GM13976 (cell line): ENCODE results near the gene MARK4.

ENCODE experiments used
- DNase-seq: peaks from one replicate; pipeline ENCODE4 v3.0.0; 2012; ENCODE audit warnings: low spot score
- in situ Hi-C: fragments of 300-500 bp; cut with MboI; formaldehyde crosslinking; loops from one replicate; pipeline ENCODE4 v1.12.0; 2022; ENCODE audit warnings: low sequenced_read_pairs, mixed read lengths, inconsistent platforms; ENCODE audit not compliant: unreplicated experiment
- TF ChIP-seq, protein P1 (sequence below): IDR thresholded peaks from 2 replicates; pipeline ENCODE4 v1.5.1; 2012; ENCODE audit warnings: borderline replicate concordance, mild to moderate bottlenecking; ENCODE audit not compliant: insufficient read depth; ENCODE audit errors: extremely low read depth, missing control alignments, control extremely low read depth

MARK4 gene

DNA sequence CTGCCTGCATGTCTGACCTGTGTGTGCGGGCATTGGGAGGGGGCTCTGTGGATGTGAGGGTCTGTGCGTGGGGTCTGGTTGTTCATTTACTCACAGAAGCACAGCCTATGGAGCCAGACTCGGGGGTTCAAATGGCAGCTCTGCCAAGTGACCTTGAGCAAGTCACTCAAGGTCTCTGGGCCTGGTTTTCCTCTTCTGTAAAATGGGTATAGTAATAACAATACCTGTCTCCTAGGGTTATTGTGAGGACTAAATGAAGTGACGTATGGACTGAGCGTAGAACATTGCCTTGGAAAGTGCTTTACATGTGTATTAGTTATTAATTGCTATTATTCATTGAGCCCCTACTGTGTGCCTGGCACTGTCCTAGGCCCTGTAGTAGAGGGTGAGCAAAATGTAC is 47.2 kb downstream of the MARK4 start:
- TF ChIP-seq, protein P1, sequence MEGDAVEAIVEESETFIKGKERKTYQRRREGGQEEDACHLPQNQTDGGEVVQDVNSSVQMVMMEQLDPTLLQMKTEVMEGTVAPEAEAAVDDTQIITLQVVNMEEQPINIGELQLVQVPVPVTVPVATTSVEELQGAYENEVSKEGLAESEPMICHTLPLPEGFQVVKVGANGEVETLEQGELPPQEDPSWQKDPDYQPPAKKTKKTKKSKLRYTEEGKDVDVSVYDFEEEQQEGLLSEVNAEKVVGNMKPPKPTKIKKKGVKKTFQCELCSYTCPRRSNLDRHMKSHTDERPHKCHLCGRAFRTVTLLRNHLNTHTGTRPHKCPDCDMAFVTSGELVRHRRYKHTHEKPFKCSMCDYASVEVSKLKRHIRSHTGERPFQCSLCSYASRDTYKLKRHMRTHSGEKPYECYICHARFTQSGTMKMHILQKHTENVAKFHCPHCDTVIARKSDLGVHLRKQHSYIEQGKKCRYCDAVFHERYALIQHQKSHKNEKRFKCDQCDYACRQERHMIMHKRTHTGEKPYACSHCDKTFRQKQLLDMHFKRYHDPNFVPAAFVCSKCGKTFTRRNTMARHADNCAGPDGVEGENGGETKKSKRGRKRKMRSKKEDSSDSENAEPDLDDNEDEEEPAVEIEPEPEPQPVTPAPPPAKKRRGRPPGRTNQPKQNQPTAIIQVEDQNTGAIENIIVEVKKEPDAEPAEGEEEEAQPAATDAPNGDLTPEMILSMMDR: no peak
- in situ Hi-C loops: no loop called here

DNA sequence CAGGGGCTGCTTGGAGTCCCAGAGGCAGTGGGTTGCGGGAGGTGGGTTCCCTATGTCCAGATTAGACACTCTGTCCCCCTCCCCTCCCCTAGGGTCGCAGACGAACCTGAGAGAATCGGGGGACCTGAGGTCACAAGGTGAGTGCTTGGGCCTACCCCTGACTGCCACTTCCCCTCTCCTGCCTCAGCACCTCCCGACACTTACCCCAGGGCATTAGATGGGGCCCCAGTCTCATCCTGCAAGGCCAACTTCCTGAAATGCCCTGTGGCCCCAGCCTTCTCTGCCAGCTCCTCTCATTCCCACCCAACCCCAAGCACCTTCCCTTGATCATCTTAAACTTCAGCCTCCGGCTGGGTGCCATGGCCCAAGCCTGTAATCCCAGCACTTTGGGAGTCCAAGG is 48.6 kb downstream of the MARK4 start:
- DNase-seq: no peak
- in situ Hi-C loops: no loop called here
- TF ChIP-seq, protein P1: no peak

More for the DNA sequence above, 47.2 kb downstream of the MARK4 start:
- DNase-seq: no peak

DNA sequence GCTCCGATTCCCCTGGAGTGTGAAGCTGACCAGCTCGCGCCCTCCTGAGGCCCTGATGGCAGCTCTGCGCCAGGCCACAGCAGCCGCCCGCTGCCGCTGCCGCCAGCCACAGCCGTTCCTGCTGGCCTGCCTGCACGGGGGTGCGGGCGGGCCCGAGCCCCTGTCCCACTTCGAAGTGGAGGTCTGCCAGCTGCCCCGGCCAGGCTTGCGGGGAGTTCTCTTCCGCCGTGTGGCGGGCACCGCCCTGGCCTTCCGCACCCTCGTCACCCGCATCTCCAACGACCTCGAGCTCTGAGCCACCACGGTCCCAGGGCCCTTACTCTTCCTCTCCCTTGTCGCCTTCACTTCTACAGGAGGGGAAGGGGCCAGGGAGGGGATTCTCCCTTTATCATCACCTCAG is 51.3 kb downstream of the MARK4 start:
- TF ChIP-seq, protein P1: no peak
- in situ Hi-C loops: no loop called here
- no peak for DNase-seq

DNA sequence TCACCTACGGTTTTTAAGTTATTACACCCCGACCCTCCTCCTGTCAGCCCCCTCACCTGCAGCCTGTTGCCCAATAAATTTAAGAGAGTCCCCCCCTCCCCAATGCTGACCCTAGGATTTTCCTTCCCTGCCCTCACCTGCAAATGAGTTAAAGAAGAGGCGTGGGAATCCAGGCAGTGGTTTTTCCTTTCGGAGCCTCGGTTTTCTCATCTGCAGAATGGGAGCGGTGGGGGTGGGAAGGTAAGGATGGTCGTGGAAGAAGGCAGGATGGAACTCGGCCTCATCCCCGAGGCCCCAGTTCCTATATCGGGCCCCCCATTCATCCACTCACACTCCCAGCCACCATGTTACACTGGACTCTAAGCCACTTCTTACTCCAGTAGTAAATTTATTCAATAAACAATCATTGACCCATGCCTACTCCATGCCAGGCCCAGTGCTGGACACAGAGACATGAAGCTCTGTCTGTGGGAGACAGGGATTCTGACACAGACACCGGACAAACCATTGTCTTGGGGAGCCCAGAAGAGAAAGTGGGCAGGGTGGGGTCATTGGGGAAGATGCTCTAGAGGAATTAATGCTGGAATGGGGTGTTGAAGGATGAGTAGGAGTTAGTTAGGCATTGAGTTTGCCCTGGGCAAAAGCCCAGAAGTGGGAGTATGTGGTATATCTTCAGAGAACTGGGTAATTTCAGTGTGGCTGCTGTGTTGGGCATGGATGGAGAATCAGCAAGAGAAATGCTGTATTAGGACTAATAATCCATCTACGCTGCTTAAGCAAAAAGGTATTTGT is 52.4 kb downstream of the MARK4 start:
- in situ Hi-C loops: no loop called here
- DNase-seq: no peak
- TF ChIP-seq, protein P1: no peak

DNA sequence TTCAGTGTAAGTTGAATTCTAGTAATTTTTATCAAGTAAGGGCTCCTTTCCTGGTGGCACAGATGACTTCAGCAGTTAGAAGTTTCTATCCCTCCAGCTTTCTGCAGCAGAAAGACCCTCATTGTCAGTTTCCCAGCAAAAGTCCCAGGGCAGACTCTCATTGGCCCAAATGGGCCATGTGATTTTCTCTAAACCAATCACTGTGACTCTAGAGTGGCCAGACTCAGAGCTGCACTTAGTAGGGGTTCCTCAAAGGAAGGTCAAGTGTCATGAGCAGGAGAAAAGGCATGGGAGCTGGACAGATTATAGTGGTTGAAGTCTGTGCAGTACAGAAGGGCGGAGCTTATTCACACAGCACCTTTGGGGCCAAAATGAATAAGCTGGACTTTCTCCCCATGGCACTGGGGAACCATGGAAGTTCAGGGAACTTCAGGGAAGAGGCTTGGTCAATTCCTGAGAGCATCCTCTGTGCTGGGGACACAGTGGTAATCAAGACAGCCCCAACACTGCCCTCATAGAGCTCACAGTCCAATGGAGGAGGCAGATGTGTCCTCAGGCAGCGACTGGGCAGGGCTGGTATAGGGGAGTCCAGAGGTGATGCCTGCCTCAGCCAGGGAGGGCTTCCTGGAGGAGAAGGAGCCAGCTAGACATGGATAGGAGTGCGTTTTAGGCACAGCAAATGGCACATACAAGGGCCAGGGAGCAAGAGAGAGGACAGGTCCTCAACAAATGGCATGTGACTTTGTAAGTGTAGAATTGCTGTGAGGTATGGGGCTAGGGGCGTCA is 53.3 kb downstream of the MARK4 start:
- DNase-seq: no peak
- in situ Hi-C loops: no loop called here
- TF ChIP-seq, protein P1: no peak

DNA sequence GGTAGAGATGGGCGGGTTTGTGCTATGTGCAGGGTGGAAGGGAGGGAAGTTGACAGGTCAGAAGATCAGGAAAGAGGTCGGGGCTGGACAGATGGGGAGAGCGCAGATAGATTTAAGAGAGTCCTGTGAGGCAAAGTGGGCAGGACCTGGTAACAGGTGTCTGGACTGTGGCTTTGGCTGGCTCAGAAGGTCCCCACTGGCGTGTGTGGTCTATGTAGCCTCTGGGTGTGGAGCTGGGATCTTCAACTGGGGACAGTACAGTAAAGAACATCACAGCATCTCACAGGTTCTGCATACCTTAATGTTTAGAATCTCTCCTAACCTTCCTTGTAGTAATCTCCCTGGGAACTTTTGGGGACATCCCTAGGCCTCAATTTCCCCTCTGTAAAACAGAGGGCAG is 53.9 kb downstream of the MARK4 start:
- DNase-seq: no peak
- TF ChIP-seq, protein P1: no peak
- in situ Hi-C loops: no loop called here
